HEK293T (cell line): ENCODE results near the gene CD38.
"Not testable (repeated sequence)": the region's sequence is repeated elsewhere in the genome, so short reads cannot be mapped to it uniquely, and the experiment has no call there.

Experiments used
- CTCF ChIA-PET: fragments of 350-600 bp; formaldehyde crosslinking; extraction: SDS; loops from one replicate; lab custom pipeline; 2021; ENCODE audit warnings: antibody characterized with exemption, inconsistent platforms; lab: Yijun Ruan, JAX
- POLR2A ChIA-PET: fragments of 350-600 bp; formaldehyde crosslinking; extraction: SDS; loops from one replicate; lab custom pipeline; 2020; ENCODE audit warnings: antibody characterized with exemption, inconsistent platforms; lab: Yijun Ruan, JAX
- DNase-seq: peaks from one replicate; pipeline ENCODE4 v3.0.0; 2012; ENCODE audit warnings: mixed read lengths; ENCODE audit errors: extremely low spot score
- ARNT ChIP-seq: fragments of 450-650 bp; IDR thresholded peaks from 2 replicates; pipeline ENCODE4 v1.6.1; 2017; ENCODE audit warnings: mild to moderate bottlenecking
- BHLHE40 ChIP-seq: fragments of 450-650 bp; IDR thresholded peaks from 2 replicates; pipeline ENCODE4 v1.6.1; 2016; ENCODE audit warnings: mild to moderate bottlenecking, moderate library complexity, borderline replicate concordance
- CTBP1 ChIP-seq: fragments of 450-650 bp; IDR thresholded peaks from 2 replicates; pipeline ENCODE4 v1.6.1; 2016; ENCODE audit warnings: borderline replicate concordance
- ELF4 ChIP-seq: fragments of 450-650 bp; IDR thresholded peaks from 2 replicates; pipeline ENCODE4 v1.6.1; 2017; ENCODE audit warnings: antibody characterized with exemption
- FOXA1 ChIP-seq: fragments of 450-650 bp; IDR thresholded peaks from 2 replicates; pipeline ENCODE4 v1.6.1; 2016; ENCODE audit warnings: mild to moderate bottlenecking
- FOXK2 ChIP-seq: fragments of 450-650 bp; IDR thresholded peaks from 2 replicates; pipeline ENCODE4 v1.6.1; 2016; ENCODE audit warnings: mild to moderate bottlenecking
- FOXM1 ChIP-seq: fragments of 450-650 bp; IDR thresholded peaks from 2 replicates; pipeline ENCODE4 v1.6.1; 2017; ENCODE audit warnings: mild to moderate bottlenecking, borderline replicate concordance
- HDGF ChIP-seq: fragments of 450-650 bp; IDR thresholded peaks from 2 replicates; pipeline ENCODE4 v1.6.1; 2017; ENCODE audit warnings: antibody characterized with exemption, borderline replicate concordance
- L3MBTL2 ChIP-seq: fragments of 450-650 bp; conservative IDR thresholded peaks from 2 replicates; pipeline ENCODE4 v1.6.1; 2016; ENCODE audit warnings: mild to moderate bottlenecking
- LEF1 ChIP-seq: fragments of 450-650 bp; IDR thresholded peaks from 2 replicates; pipeline ENCODE4 v1.6.1; 2017; ENCODE audit warnings: mild to moderate bottlenecking, borderline replicate concordance
- NFRKB ChIP-seq: fragments of 450-650 bp; IDR thresholded peaks from 2 replicates; pipeline ENCODE4 v1.6.1; 2016; ENCODE audit warnings: mild to moderate bottlenecking, moderate library complexity
- PKNOX1 ChIP-seq: fragments of 450-650 bp; IDR thresholded peaks from 2 replicates; pipeline ENCODE4 v1.6.1; 2016
- SP1 ChIP-seq: fragments of 450-650 bp; IDR thresholded peaks from 2 replicates; pipeline ENCODE4 v1.6.1; 2017
- SUZ12 ChIP-seq: fragments of 450-650 bp; IDR thresholded peaks from 2 replicates; pipeline ENCODE4 v1.6.1; 2016; ENCODE audit warnings: mild to moderate bottlenecking
- TARDBP ChIP-seq: fragments of 450-650 bp; IDR thresholded peaks from 2 replicates; pipeline ENCODE4 v1.6.1; 2016
- ZNF384 ChIP-seq: fragments of 450-650 bp; IDR thresholded peaks from 2 replicates; pipeline ENCODE4 v1.6.1; 2016

The CD38 gene

DNA sequence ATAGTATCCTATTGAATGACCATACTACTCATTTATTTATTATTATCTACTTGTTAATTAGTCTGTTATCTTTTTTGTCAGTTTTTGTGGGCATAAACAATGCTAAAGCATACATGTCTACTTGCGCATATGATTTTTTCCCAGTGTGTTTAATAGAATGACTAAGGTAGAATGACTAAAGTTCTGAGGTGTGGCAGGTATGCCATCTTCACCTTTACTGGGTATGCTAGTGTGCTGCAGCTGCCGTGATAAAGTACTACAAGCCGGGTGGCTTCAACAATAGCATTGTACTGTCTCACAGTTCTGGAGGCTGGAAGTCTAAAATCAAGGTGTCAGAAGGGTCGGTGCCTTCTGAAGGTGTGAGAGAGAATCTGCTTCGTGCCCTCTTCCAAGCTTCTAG, 19.2 kb downstream of the CD38 start:
- ChIA-PET POLR2A (no interaction called here), CTCF (no interaction called here)
- TF ChIP-seq LEF1, result no peak
- TF ChIP-seq PKNOX1, result no peak
- no peak for TF ChIP-seq SUZ12
- no peak for TF ChIP-seq NFRKB
- no peak for TF ChIP-seq BHLHE40
- TF ChIP-seq TARDBP, result no peak
- TF ChIP-seq HDGF, result no peak
- TF ChIP-seq ARNT, result no peak
- TF ChIP-seq FOXA1, result no peak
- no peak for TF ChIP-seq SP1
- no peak for TF ChIP-seq FOXM1
- DNase-seq, result no peak

GRCh38 chr4:15799141-15799540, 21.0 kb downstream of the CD38 start:
- ChIA-PET CTCF (no interaction called here), POLR2A (no interaction called here)
- TF ChIP-seq BHLHE40 (no peak), ARNT (no peak), CTBP1 (no peak), L3MBTL2 (no peak), FOXA1 (no peak), FOXK2 (no peak), HDGF (no peak), ZNF384 (no peak), NFRKB (no peak), SP1 (no peak), LEF1 (no peak)
- no peak for DNase-seq

- ChIA-PET CTCF (no interaction called here), POLR2A (no interaction called here)
- DNase-seq, result no peak
- TF ChIP-seq BHLHE40 (no peak), NFRKB (no peak), HDGF (no peak), FOXM1 (no peak), SUZ12 (no peak), ELF4 (no peak), LEF1 (no peak), CTBP1 (no peak), ZNF384 (no peak), FOXK2 (no peak), PKNOX1 (no peak), TARDBP (no peak), FOXA1 (no peak), ARNT (no peak), L3MBTL2 (no peak), SP1 (no peak)
Observed at GRCh38 chr4:15799701-15800100, 21.6 kb downstream of the CD38 start.

DNA sequence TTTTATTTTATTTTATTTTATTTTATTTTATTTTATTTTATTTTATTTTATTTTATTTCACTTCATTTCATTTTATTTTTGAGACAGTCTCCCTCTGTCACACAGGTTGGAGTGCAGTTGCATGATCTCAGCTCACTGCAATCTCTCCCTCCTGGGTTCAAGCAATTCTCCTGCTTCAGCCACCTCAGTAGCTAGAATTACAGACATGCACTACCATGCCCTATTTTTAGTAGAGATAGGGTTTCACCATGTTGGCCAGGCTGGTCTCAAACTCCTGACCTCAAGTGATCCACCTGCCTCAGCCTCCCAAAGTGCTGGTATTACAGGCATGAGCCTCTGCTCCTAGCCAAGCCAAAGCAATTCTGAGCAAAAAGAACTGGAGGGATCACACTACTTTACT, 24.4 kb downstream of the CD38 start:
- DNase-seq, CTCF ChIA-PET, POLR2A ChIA-PET: not testable (repeated sequence)

DNA sequence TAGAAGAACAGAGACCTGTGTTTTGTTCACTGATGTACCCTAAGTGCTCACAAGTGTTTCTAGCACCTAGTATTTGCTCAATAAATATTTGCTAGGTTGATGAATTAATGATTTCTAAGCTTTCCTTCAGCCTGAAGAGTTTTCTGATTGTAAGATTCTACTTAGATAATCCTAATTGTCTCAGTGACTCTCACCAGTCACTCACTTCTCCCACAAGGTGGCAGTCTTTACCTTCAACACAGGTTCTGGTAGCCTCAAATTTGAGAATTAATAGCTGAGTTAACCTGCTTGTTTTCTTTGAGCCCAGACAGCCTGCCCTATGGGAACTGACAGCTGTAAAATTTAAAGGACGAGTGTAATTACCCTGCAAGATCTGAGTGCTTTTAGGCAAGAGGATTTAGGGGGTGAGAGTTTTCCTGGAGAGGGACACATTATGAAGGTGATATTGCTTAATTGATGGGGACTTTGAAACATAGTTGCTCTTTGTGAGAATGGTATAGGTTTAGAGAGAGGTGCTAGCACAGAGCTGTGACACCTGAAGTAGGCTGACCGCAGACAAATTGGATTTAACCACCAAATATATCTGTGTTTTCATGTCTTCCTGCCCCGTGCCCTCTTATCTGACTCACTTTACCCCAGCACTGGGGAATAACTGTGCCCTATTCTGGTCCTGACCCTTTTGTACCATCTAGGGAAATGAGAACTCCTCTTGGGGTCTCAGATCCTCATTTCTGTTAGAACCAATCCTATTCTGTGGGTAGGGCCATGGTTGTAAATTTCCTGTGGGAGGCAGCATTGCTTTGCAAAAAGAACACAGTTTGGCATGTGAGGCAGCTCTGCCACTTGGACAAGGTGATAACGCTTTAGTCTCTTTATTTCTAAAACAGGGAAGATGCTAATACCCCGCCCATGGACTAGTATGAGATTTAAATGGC, 27.7 kb downstream of the CD38 start:
- POLR2A ChIA-PET, result interaction anchor here (0.7 kb wide), 1 partner anchor 196 kb away, joined by 3 read pairs; no protein-coding TSS in a partner anchor

More for the DNA sequence above, 27.7 kb downstream of the CD38 start:
- DNase-seq, result peak; percentile 64
- no peak for TF ChIP-seq CTBP1
- TF ChIP-seq SUZ12, result no peak
- no peak for TF ChIP-seq SP1
- TF ChIP-seq FOXK2, result no peak
- no peak for TF ChIP-seq TARDBP
- TF ChIP-seq FOXM1, result no peak
- no peak for TF ChIP-seq NFRKB
- TF ChIP-seq PKNOX1, result no peak
- TF ChIP-seq BHLHE40, result no peak
- TF ChIP-seq FOXA1, result no peak
- no peak for TF ChIP-seq LEF1
- TF ChIP-seq ZNF384, result no peak
- no peak for TF ChIP-seq ARNT
- no peak for TF ChIP-seq HDGF
- no peak for TF ChIP-seq L3MBTL2
- TF ChIP-seq ELF4, result no peak
- CTCF ChIA-PET, result interaction anchor here (0.6 to 3.4 kb wide), 18 partner anchors 43 to 1104 kb away, joined by 3 to 22 read pairs (median 3); no protein-coding TSS in a partner anchor
